Stimulated activated CD4-positive, alpha-beta T cell treated with anti-CD3 and anti-CD28 coated beads, Interleukin-4, amount 100 ng/mL, for 1 hour (primary cell): ENCODE data around the gene MED9.

Experiments
- DNase-seq: peaks from one replicate; pipeline ENCODE4 v3.0.0-alpha.2; 2020

Gene MED9

DNA sequence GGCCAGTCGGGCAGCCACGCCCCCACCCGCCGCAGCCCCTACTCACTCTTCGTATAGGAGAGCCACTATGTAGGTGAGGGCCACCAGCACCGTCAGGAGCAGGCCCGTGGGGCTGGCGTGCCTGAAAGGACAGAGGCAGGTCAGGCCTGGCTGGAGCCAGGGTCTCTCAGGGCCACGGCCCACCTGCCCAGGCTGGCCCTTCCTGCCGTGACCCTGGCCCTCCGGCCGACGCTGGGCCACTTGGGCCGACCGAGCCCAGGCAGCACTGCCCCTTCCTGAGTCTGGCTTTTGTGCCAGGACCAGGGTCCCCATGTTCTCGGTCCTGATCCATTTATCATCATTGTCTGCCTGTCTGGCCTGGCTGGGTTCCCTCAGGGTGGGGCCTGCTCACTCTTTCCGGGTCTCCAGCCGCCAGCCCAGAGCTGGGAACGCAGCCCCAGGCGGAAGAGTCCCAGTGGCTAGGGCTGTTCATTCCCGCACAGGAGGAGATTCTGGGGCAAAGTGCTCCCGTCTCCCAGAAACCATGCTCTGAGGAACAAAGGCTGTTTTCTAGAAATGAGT, 29.5 kb downstream of the MED9 start:
- no peak for DNase-seq

DNA sequence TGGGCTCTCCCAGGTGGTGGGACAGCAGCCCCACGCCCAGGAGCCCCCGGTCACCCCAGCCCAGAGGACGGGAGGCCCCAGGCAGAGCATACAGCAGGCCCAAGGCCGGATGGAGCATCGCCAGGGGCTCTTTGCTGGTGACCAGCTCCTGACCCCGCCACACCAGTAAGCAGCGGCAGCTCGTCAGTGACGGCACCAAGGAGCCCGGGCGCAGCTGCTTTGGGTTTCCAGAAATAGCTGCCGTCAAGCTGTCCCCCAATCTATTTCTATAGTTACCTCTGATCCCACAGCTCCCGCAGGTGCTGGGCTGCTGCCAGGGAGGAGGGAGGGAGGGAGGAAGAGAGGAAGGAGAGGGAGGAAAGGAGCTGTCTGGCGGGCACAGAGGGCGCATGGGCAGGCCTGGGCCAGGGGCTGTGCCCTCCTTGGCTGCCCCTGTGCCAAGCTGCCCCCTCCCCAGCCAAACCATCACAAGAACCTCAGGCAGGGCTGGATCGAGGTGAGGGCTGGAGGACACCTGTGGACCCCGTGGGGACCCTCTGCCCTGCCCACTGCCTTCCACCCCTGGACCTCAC, 30.2 kb downstream of the MED9 start:
- DNase-seq, result no peak

DNA sequence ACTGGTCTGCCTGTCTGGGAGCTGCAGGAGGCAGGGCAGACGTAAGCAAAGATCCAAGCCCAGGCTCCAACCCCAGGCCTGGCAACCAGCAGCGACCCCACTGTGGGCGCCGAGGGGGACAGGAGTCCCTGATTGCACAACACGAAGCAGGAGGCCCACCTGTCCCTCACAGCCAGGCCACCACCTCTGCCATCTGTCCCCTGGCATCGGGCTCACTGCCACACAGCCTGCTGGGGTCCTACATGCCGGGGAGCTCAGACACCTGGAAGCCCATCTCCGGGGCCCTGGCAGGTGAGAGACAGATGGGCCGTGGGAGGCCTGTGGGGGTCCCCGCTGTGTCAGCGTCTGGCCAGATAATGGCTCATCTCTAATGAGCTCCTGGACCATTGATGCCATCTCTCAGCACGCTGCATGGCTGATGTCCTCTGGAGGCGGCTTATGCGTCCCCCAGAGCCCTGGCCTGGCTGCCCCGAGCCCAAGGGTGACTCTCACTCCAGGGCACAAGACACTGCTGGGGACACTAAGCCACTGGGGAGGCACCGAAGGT, 30.7 kb downstream of the MED9 start:
- no peak for DNase-seq

DNA sequence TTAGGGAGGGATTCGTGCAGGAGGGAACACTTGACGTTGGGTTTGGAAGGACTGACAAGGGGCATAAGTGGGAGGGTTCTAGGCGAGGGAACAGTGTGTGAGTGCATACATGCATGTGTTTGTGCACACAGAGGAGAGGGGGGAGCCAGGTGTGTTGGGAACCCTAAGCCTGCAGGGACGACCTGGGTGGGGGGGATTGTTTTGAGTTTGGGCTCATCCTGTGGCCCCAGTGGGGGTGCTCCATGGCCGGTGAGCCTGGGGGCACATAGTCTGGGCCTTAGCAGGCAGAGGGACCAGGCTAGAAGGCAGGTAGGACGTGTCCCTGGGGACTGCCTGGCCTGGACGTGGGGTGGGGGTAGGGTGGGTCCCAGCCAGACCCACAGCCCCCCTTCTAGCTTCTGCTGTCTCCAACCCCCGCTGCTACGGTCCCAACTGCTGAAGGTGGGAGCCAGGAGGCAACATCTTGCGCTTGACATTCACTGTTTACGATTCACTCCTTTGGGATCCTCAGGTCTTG, 31.3 kb downstream of the MED9 start:
- no peak for DNase-seq

DNA sequence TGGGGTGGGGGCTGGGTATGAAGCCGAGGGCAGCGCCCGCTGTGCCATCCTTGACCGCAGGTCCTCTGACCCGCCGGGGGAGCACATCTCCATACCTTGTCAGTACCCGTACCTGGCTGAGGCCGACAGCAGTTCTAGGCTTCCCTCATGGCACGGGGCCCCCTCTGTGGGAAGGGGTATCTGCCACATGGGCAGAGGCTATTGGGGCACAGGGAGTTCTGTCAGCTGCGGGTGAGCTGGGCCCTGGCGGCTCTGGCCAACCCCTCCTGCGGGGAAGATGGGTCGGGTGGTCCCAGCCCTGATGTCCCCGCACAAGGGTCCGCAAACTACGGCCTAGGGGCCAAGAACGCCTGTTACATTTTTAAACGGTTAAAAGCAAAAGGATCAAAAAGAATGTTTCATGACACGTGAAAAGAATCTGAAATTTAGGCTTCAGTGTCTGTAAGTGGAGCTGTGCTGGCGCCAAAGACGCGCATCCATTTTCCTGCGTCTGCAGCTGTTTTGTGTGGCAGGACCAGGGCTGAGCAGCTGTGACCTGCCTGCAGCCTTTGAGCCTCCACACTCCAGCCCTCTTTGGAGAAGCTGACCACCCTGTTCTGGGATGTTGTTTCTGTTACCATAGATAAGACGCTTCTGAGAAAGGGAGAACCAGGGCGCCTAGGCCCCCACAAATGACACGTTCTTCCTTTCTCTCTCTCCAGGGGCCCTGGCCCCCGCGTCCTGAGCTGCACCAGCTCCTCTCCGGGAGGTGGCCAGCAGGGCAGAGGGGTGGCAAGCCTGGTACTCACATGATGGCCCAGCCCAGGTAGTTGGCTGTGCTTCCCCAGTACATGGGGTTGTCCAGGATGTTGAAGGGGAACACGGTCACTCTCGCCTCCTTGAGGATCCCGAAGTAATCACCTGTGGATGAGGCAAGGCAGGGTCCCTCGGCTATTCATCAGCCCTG, 32.1 kb downstream of the MED9 start:
- DNase-seq, result no peak

DNA sequence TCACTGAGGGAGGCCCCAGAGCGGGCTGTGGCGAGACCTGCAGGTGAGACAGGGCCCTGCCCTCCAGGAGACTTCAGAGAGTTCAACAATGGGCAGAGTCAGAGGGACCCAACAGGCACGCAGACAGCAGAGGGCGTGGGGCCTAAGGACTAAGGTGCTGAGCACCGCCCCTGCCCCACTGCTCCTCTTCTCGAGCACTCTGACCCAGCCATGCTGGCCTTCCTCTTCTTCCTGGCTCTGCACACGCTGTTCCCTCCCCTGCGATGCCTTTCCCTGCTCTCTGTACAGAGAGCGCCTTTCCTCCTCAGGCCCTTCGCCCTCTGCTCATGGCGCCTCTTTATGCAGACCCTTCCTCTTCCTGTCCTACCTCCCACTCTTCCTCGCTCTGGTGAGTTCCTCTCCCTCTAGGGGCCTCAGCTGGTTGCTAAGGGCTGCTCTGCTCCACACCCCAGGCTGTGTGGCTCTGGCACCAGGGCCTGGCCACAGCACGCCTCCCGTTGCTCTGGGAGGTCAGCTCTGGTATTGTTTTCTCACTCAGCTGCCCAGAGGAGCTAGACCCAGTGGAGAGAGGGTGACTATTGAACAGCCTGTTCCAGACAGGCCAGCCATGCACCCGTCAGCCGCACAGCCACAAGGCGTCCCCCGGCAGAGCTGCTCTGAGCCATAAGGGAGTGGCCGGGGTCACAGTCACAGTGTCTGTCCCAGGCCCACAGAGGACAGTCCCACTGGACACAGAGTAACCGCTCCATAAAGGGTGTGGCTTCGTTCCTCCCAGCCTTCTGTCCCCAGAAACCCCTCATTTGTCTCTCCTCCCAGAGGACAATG, 33.0 kb downstream of the MED9 start:
- DNase-seq, result no peak

DNA sequence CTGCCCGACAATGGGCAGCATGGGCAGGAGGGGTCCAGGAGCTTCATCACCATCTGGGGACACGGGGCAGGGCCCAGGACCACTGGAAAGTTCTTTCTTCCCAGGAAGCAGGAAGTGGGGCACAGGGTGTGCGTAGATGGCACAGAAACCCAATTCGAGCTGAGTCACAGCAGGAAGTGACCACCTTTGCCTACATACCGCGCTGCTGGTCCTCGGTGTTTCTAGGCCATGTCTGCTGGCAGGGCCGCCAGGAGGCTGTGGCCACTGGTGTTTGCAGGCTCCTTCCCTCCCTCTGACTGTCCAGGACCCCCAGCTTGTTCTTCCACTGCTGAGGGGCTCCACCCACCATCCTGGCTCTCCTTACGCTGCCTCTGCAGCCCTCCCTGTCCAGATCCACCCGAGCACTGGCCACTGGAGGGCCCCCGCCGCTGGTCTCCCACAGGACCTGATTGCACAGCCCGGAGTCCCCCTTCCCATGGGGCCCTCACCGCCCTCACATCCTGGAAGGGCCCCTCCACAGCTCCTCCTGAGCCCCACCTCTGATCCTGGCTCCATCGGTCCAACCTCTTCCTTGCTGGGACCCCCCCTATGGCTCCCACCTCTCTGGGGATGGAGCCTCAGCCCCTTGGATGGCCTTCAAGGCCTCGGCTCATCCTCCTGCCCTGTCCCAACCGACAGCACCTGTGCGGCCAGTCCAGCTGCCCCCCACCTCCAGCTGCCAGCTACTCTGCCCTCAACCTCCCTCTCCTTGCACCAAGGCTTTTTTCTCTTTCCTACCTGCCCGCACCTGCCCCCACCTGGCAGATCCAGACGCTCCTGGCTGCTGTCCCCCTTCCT, 33.9 kb downstream of the MED9 start:
- DNase-seq, result no peak

DNA sequence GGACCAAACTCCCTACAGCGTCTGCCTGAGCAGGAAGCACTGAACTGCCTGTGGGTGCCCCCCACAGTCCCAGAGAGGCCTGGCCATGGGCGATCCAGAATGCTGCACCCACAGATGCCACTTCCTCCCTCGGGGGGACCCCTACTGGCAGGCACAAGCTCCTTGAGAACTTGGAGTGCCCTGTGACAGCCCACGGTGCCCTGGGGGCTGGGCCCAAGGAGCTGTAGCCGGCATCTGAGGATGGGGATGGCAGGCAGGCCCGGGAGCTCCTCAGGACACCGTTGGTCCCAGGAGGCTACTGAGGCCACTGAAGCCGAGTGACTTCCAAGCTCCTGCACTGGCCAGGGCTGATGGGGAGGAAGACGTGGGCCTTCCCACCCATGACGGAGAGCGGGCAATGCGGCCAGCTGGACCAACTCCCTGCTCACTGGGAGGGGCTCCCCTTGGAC, 34.5 kb downstream of the MED9 start:
- no peak for DNase-seq

DNA sequence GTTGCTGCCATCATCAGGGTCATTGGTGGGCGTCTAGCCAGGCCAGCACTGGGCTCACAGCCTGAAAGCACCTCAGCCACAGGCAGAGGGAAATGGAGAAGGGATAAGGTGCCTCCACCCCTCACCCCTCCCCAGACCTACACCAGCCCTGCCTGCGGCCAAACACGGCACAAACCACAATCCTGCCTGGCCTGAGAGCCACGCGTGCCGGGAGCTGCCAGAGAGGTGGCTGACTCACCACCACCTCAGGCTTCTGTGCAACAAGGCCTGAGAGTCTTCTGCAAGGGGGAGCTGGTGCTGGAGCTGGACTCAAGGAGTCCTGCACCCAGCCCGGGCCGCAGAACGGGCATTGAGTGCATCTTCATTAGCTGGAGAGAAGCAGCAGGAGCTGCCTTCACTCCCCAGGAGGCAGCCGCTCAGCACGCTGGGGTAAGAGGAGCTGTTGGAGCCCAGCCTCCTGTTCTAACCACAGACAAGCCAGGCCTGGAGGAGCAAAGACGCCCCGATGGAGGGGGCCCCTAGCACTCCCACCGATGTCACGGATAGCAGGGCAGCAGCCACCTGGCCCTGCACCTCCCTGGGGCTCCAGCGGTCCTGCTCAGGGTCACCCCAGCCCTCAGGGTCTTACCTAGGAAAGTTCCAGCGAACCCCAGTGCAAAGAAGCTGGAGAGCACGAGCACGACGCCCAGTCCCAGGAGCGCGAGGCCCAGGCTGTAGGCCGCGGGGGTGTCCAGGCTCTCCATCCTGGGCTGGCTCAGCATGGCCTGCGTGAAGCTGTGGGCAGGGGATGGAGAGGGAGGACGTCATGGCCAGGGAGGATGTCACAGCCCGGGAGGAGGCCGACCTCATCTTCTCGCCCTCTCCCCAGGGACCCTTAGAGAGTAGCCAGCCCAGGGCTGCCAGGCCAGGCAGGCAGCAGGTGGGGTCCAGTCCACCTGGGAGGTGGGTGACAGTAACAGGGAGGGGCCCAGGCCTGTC, 35.4 kb downstream of the MED9 start:
- DNase-seq, result no peak

DNA sequence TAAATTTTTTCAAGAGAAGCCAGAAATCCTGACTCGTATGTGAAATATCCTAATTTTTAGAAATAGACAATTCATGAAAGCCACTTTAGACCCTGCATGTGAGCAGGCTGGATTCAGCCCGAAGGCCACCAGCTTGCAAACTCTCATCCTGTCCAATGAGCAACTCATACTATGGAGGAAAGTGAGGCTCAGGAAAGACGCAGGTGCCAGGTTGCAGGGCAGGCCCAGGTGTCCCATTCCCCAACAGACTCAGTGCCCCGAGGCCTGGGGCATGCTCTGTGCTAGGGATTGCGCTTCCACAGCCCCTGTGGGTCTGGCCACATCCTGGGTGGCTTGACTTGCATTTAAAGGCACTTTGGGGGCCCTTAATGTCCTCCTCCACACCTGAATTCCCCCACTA, 36.1 kb downstream of the MED9 start:
- DNase-seq, result no peak

DNA sequence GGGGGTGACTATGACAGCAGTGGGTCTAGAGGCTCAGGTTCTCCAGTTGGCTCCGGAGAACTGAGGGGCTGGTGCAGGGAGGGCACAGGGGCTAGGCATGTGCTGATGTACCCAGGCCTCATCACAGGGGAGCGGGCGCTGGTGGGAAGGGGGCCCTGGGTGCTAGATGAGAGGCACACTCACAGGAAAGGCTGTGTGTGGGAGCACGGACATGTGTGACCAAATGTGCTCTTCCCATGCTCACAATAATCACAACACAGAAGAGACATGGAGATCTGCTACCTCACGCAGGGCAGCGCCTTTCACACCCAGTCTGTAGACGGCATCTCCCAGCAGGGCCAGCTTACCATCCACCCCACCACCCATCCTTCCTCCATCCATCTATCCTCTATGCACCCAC, 36.8 kb downstream of the MED9 start:
- no peak for DNase-seq

DNA sequence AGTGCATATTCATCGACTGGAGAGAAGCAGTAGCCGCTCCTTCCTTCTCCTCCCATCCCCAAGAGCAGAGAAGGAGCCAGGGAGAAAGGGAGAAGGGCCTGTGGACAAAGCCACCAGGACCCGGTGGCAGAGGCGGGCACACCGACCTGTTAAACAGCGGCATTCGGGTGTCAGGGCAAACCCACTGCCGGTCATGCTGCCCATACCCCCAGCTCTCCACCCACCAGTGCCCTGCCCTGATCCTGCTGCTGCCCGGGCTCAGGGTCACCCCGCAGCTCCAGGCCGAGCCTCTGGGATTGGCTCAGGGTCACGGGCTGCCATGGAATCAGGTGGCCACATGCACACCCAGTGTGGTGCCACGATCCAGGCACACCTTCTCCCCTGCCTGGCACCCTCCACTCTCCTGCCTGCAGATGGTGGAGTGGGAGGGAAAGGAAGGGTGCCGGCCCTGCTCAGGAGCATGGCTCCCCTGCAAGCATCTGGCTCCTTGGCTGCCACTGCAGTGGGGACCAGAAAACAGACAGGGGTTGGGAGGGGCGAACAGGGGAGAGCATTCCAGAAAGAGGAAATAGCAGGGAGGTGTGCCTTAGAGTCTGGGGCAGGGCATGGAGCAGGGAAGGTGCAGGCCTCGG, 37.7 kb downstream of the MED9 start:
- DNase-seq, result no peak

DNA sequence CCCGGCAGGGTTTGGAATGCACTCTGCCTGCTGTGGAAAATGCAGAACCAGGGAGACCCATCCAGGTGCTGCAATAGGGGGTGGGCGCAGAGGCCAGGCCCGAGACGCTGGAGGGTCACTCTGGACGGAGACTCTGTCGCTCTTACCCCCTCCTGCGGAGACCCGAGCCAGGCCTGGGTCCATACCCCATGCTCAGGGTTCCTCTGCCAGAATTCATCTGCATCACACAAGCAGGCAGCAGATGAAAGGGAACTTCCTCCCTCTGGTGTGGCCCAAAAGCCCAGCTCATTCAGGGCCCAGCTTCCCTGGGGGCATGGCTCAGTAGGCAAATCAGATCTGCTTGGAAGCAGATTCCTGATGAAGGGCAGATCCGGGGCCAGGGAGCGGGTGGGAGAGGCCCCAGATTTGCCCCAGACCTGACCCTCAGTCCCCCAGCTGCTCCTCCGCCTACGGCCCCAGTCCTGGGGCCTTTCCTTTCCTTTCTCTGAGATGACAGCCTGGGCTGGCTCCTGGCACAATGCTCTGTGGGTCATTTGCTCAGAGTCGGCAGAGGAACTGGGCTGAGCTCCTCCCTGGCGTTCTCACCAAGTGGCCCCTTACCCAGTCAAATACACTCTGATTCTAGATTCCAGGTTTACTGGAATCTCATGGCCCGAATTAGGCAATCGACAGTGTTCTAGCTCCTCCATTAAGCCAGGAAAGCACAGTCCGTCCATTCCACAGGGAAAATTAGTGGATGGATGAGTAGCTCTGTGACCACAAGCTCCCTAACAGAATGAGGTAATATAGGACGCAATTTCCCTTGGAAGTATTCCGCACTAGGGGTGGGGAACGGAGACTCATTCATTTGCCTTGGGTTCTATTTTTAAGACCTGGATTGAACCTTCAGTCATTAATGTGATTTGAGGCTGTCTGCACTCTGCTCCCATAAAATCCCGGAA, 38.5 kb downstream of the MED9 start:
- DNase-seq, result no peak

DNA sequence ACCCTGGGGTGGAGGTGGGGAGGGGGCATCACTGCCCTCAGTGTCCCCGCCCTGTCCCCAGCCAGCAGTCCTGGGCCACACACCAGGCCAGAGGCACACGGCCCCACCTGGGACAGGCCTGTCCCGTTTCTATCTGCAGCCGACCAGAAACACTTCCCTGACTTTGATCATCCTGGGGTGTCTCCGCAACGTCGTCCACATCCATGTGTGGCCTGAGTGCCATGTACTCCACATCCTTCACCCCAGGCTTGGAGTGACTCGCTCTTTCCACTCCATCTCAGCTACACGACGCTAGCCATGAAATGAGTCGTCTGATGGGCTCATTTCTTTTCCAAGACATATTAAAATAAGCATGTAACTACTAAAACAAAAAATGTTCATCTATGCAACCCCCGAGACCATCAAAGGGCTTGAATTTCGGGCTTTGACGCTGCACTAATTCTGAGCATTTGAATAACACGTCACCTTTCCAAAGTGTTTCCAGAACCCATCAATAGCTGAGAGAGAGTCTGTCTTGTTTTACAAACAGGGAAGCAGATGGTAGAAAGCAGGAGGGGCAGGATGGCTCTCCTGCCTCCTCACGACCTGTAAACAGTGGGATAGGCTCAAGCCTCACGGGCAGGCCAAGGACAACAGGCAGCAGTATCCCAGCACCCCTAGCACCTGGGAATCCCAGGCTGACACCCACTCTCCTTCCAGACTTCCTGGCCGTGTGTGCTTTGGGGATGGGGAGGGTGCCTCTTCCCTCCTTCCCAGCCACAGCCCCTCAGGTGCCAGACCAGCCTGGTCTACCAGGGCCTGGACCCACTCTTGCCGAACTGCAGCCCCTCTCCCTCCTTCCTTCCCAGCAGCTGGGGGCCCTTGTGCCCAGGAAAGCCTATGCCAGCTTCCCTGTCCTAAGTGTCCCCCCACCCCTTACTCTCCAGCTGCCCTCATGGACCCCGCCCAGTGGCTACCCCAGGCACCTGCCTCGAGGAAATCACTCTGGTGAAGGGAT, 39.4 kb downstream of the MED9 start:
- no peak for DNase-seq

DNA sequence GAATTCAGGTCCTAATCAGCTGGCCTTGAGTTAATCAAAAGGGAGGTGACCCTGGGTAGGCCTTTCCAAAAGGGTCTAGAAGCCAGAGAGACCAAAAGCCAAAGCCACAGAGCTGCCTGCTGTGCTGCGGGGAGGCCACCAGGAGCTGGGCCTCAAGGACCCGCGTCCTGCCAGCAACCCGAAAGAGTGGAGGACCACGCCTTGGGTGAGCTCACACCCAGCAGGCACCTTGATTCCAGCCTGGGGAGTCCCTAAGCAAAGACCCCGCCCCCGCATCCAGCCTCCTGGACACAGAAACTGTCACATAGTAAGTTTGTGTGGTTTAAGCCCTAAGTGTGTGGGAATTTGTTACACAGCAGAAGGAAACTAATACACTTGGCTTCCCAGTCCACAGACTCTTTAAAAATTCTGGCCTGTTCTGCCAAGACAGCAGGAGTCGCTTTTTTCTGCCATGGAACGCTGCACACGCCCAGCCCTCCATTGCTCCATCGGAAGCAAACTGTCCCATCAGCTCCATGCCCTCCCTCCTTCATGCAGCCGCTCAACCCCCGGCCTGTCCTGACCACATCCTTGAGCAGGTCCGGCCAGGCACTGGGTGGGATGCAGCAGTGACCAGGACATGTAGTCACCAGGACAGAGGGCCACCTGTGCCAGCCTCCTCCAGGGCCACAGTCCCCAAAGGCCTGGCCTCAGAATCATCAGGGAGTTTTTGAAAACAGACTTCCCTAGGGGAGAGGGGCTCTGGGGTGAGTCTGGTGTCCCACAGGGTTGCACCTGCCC, 40.3 kb downstream of the MED9 start:
- DNase-seq, result no peak

DNA sequence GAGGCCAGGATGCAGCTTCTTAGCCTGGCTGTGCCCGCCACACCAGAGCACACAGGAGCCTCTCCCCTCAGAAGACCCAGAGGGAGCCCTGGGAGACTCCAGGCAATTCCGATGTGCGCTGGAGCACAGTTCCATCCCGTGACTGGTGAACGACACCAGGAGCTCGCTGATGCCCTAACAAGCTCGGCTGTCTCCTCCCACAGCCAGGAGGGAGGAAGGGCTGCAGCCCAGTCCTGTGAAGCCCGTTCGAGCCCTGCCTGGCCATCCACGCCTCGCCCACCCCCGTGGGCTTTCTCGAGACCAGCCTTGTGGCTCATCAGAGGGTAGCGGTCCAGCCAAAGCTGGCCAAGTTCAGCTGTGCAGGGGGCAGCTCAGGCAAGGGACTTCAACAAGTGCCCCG, 41.2 kb downstream of the MED9 start:
- no peak for DNase-seq

DNA sequence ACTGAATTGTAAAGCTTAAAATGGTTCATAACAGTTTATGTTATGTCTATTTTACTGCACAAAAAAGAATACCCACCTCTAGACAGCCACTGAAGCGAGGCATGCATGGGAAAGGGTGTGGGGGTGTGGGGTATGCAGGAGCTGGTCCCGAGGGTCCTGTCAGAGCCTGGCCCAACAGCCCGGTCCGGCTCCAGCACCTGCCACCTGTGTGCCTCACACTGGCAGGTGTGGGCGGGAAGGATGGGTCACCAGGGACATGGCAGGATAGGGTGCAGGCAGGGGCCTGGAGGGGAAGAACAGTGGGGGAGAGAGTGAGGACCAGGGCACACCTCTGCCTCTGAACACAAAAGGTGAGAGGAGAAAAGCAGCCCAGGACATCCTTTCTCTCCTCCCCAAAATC, 42.2 kb downstream of the MED9 start:
- DNase-seq, result no peak
